Measurements from ENCODE around the gene TBC1D14.
"Not testable (repeated sequence)": the region's sequence is repeated elsewhere in the genome, so short reads cannot be mapped to it uniquely, and the experiment has no call there.

TBC1D14 gene

DNA sequence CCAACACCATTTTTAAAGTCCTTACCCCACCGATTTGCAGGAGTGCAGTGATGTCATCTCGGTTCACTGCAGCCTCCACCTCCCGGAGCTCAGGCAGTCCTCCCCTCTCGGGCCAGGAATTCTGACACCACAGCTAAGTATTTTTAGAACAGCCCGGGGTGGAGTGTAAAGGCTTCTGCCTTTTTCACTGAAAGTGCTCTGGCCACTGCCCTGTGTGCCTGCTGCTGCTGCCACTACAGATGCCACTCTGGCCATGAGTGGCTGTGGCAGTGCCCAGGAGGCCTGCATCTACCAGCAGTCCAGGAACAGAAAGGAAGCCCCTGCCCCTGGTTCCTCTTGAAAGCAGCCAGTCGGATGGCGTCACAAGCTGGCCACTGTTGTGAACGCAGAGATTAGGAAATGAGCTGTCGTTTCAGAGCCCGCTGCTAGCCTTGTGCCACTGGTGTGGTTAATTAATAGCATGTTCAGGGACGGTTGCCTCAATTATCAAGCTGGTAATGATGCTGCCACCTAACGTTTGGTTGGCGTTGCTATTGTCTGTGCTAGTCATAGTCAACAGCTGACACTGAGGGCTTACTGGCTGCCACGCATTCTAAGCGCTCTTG, 23.6 kb upstream of the TBC1D14 start:
- DNase-seq, result peak; percentile 54 to 62

DNA sequence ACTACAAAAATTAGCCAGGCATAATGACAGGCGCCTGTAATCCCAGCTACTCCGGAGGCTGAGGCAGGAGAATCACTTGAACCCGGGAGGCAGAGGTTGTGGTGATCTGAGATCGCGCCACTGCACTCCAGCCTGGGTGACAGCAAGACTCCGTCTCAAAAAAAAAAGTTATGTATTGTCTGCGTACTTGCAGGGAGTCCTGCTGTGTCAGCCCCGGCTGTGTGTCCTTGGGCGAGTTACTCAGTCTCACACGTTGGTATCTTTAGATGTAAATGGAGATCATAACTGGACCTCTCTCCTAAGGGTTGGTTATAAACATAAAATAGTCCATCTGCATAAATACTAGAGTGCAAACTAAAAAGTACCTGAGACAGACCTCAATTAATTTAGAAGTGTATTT, 22.7 kb upstream of the TBC1D14 start:
- no peak for DNase-seq
- TF ChIP-seq GATA1 (IDR thresholded peaks at IDR 0.05; ENCODE audit: low read depth, low read length), result no peak
- TF ChIP-seq POLR2A (IDR thresholded peaks at IDR 0.05; ENCODE audit: low read length), result no peak

More for the DNA sequence above, 23.6 kb upstream of the TBC1D14 start:
- TF ChIP-seq POLR2A (IDR thresholded peaks at IDR 0.05; ENCODE audit: low read length), result no peak
- TF ChIP-seq GATA1 (IDR thresholded peaks at IDR 0.05; ENCODE audit: low read depth, low read length), result no peak

DNA sequence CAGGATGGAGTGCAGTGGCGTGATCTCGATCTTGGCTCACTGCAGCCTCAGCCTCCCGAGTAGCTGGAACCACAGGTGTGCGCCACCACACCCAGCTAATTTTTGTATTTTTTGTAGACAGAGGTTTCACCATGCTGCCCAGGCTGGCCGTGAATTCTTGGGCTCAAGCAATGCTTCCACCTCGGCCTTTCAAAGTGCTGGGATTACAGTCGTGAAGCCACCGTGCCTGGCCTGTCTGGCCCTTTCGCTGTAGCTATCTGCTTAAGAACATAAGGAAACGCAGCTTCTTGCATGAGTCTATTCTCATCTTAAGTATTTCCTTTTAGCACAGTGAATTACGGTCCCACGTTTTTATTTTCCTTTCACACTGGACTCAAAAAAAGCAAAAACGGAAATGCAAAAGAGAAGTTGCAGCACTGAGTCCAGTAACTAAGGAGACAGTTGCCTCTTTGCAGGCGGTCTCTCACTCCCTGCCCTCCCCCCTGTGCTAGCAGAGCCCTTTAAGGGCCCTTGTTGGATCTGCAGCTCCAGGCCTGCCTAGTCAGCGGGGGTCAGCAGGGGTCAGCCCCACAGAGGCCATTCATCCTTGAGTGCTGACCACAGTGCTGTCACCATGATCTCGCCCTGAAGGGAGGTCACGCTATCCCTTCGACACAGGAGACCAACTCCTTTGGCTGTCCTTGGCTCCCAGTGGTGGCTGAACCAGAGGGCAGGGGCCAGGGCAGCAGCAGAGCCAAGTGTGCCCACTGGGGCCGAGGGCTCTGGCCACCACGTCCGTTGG, 21.8 kb upstream of the TBC1D14 start:
- DNase-seq, result no peak
- TF ChIP-seq POLR2A (IDR thresholded peaks at IDR 0.05; ENCODE audit: low read length) (no peak), GATA1 (IDR thresholded peaks at IDR 0.05; ENCODE audit: low read depth, low read length) (no peak)

DNA sequence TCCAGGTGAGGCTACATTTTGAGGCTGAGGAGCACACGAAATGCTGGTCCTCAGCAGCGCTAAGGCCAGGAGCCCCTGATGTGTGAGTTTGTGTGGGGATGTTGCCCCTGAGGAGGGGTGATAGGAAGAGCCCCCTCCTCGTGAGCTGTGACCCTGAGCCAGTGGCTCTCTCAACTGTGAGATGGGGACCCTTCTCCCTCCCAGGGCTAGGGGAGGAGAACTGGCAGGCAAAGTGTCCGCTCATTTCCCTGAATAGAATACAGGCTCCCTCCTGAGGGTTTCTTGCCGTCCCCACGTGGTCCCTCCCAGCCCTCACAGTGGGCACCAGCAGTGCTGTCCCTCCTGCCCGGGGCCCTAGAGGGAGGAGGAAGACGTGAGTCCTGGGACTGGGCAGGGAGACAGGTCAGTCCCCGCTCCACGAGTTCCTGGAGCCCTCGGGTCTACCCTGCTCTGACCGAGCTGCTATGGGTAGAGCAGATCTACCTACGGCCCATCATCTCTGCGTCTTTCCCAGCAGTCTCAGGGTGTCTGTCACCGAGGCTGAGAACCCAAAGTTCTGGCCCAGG, 21.0 kb upstream of the TBC1D14 start:
- no peak for DNase-seq
- TF ChIP-seq GATA1 (IDR thresholded peaks at IDR 0.05; ENCODE audit: low read depth, low read length), result no peak
- no peak for TF ChIP-seq POLR2A (IDR thresholded peaks at IDR 0.05; ENCODE audit: low read length)

DNA sequence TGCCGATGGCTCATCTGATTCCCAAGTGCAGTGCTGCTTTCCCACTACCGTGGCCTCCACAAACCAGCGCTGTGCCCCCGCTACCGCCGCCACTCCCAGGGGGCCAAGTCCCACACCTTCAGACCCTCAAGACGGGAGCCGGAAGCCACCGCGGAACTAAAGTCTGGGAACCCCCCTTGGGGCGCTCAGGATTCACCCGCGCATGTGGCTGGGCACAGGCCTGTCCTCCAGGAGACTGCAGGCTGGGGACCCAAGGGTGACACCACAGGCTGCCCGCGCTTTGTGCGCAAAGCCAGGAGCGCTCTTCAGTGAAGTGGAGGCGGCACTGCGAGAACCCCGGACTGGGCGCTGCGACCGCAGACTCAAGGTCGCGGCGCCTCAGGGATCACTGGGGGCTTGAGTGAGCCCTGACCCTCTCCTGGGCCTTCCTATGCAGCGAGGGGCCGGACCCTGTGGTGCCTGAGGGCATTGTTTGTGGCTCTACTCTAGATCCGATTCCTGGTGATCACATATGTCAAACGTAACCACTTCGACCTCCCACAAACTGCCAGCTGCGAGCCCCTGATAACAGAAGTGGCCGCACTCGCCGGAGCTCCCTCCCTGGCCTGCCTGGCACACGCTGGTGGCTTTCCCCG, 20.4 kb upstream of the TBC1D14 start:
- peak; percentile 47 to 82 for DNase-seq
- TF ChIP-seq GATA1 (IDR thresholded peaks at IDR 0.05; ENCODE audit: low read depth, low read length), result no peak
- no peak for TF ChIP-seq POLR2A (IDR thresholded peaks at IDR 0.05; ENCODE audit: low read length)

DNA sequence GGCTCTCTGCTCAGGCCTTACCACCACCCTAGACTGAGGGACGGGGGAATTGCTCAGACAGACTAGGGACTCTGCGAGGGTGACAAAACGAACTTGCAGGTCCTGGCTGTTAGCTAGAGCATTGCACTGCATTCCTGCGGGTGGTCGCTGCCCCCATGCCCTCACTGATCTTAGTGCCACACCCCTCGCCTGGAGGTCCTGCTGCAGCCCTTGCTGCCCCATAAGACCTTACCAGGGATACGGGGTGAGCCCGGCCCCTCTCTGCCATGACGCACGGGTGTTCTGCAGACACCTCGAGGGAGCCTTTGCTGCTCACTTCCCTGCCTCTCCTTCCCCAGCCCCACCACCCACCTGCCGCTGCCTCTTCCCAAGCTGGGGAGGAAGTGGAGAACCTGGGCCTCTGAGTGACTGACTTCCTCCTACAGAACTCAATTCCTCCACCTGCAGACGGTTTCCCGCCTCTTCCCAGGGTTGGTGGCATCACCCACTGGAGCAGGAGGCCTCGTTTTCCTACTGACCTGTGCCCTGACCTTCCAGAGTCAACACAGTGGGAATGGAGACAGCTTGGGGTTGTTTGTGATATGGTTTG, 19.8 kb upstream of the TBC1D14 start:
- TF ChIP-seq GATA1 (IDR thresholded peaks at IDR 0.05; ENCODE audit: low read depth, low read length) (no peak), POLR2A (IDR thresholded peaks at IDR 0.05; ENCODE audit: low read length) (peak; percentile 41)
- no peak for DNase-seq

DNA sequence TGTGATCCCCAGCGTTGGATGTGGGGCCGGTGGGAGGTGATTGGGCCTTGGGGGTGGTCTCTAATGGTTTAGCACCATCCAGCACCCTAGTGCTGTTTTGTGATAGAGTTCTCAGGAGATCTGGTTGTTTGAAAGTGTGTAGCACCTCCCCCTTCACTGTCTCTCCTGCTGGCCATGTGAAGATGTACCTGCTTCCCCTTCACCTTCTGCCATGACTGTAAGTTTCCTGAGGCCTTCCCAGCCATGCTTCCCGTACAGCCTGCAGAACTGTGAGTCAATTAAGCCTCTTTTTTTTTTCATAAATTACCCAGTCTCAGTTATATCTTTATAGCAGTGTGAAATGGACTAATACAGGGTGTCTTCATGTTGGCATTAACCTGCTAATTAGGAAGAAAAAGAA, 19.3 kb upstream of the TBC1D14 start:
- DNase-seq, result peak in 1 of 2 experiments; percentile 28
- TF ChIP-seq GATA1 (IDR thresholded peaks at IDR 0.05; ENCODE audit: low read depth, low read length), result no peak
- TF ChIP-seq POLR2A (IDR thresholded peaks at IDR 0.05; ENCODE audit: low read length), result no peak

DNA sequence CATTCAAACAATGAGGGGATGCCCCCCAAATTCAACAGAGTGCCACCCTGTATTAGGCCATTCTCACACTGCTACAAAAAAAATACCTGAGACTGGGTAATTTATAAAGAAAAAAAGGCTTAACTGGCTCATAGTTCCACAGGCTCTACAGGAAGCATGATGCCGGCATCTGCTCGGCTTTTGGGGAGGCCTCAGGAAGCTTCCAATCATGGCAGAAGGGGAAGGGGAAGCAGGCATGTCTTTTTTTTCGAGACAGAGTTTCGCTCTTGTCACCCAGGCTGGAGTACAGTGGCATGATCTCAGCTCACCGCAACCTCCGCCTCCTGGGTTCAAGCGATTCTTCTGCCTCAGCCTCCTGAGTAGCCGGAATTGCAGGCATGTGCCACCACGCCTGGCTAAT, 18.7 kb upstream of the TBC1D14 start:
- DNase-seq, result not testable (repeated sequence)

DNA sequence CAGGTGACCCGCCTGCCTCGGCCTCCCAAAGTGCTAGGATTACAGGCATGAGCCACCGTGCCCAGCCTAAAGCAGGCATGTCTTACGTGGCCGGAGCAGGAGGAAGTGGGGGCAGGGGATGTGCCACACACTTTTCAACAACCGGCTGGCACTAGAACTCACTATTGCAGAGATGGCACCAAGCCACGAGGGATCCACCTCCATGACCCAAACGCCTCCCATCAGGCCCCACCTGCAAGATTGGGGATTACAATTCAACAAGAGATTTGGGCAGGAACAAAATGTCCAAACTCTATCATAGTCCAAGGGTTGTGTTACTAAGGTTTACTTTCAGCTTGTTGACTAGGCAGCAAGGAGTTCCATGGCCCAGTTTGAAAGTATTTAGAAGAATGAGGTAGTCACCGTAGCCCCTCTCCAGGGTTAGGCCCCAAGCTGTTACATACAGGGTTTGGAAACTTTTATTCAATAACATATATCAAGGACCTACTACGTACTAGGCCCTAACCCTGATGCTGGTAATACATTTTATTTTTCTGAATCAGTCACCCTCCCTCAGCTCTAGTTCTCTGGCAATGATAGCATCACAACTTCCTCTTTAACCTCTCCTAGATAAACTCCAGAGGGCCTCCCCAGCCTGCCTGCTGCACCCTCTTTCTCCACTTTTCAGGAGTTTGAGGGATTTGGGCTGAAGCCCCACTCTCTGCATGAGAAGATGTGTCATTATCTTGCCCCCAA, 18.0 kb upstream of the TBC1D14 start:
- no peak for TF ChIP-seq GATA1 (IDR thresholded peaks at IDR 0.05; ENCODE audit: low read depth, low read length)
- TF ChIP-seq POLR2A (IDR thresholded peaks at IDR 0.05; ENCODE audit: low read length), result no peak
- DNase-seq, result no peak

DNA sequence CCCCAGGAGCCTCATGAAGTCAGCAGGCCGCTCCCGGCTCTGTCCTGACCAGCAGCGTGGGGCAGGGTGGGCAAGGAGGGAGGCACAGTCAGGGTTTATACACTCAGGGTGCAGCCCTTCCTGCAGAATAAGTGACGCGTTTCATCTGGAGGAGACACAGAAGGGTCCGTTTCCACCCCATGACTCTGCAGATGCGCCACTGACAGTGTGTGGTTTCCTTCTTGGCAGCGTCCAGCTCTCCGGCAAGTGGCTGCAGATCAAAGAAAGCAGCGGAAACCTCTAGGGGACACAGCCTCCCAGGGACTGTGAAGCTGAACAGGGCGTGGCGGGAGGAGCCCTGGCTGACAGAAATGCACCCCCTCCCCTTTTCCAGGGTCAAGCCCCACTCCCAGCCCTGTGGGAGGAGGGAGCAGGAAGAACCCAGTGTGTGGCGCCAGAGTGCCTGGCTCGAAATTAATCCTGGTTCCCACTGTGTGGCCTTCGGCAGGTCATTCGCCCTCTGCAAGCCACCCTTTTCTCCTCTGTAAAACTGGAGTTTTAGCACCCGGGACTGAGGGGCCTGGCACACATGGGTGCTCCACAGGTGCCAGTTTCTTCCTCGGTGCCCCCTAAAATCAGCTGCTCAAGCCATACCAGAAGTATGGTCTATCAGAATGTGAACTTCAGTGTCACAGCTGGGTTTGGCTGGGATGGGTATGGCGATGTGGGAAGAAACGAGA, 17.3 kb upstream of the TBC1D14 start:
- peak; percentile 89 for DNase-seq
- TF ChIP-seq GATA1 (IDR thresholded peaks at IDR 0.05; ENCODE audit: low read depth, low read length) (no peak), POLR2A (IDR thresholded peaks at IDR 0.05; ENCODE audit: low read length) (peak; percentile 66)

DNA sequence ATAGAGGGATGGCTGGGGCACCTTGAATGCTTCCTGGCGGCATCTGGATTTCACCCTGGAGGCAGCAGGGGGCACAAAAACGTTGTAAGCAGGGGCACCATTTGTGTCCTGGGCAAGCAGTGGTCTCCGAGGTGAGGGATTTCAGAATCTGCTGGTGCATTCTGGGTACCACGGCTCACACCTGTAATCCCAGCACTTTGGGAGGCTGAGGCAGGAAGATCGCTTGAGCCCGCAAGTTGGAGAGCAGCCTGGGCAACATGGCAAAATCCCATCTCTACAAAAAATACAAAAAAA, 16.8 kb upstream of the TBC1D14 start:
- no peak for TF ChIP-seq GATA1 (IDR thresholded peaks at IDR 0.05; ENCODE audit: low read depth, low read length)
- no peak for TF ChIP-seq POLR2A (IDR thresholded peaks at IDR 0.05; ENCODE audit: low read length)
- DNase-seq, result no peak

DNA sequence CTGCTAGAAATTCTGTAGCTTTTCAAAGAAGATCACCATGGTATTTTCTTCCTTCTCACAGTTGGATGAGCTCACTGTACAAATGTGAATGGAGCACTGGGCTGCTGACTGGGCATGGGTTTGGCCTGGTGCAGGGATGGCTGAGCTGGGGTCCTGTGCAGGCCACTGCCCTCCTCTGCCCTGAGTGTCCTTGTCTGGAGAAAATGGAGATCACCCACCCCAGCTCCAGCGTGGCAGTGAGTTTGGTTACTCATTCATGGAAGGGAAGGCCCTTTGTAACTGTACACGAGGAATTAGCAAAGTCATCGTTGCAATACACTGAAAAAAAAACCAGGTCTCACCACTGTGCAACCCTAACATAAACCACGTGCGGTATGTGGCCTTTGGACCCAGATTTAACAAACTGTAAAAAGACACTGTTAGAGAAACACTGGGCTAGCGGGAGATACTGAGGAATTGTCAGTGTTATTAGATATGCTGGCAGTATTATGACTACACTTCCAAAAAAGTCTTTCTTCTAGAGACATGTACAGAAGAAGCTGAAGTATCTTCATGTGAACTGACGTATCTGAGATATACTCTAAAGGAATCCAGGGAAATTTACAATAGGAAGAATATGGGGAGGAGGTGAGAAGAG, 16.1 kb upstream of the TBC1D14 start:
- DNase-seq, result peak; percentile 59 to 77
- TF ChIP-seq GATA1 (IDR thresholded peaks at IDR 0.05; ENCODE audit: low read depth, low read length), result no peak
- no peak for TF ChIP-seq POLR2A (IDR thresholded peaks at IDR 0.05; ENCODE audit: low read length)

DNA sequence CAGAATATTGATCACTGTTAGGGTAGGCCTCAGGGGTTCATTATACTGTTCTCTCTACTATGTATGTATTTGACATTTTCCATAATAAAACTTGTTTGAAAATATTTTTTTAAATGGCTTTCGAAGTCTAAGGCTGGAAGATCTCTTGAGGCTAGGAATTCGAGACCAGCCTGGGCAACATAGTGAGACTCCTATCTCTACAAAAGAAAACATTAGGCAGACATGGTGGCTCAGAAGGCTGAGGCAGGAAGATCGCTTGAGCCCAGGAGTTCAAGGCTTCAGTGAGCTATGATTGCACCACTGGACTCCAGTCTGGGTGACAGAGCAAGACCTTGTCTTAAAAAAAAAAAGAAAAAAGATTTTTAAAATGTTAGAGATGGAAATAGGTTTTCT, 15.5 kb upstream of the TBC1D14 start:
- DNase-seq, result no peak
- TF ChIP-seq GATA1 (IDR thresholded peaks at IDR 0.05; ENCODE audit: low read depth, low read length), result no peak
- no peak for TF ChIP-seq POLR2A (IDR thresholded peaks at IDR 0.05; ENCODE audit: low read length)

Data from erythroblast (primary cell).